CD14-positive monocyte (primary cell): Measurements from ENCODE around the gene MBNL2. TPM values are rescaled to one million over a fixed set of nuclear protein-coding genes. Genes with fewer than 3 reads are reported as not detected.
A peak's percentile ranks its signal among the peaks of the same experiment; 100 is the strongest.

Experiments
- DNase-seq, 3 donors: peaks; one replicate each; pipeline ENCODE4 v3.0.0-alpha.2; 2011 to 2022
- H2AFZ ChIP-seq: 2 replicates; pipeline ENCODE4 v1.6.0; 2012; ENCODE audit warnings: mild to moderate bottlenecking, low read depth, low read length, inconsistent platforms; ENCODE audit not compliant: insufficient read depth, poor library complexity, severe bottlenecking
- H3K27ac ChIP-seq, 2 donors: 1 replicate in 1 of 2; 2 replicates in 1 of 2; pipeline ENCODE4 v1.5.1; 2012 to 2013; ENCODE audit warnings: low read length in 2 of 2, control low read depth in 1 of 2, inconsistent platforms in 1 of 2, low read depth in 1 of 2, mild to moderate bottlenecking in 1 of 2
- H3K27me3 ChIP-seq, 2 donors: one replicate each; pipeline versions ENCODE4 v1.6.0 to v1.6.1; 2011 to 2013; ENCODE audit warnings: low read length in 2 of 2; ENCODE audit not compliant: control insufficient read depth in 2 of 2, insufficient read depth in 2 of 2
- H3K36me3 ChIP-seq, 2 donors: replicated peaks in 1 of 2; 1 replicate in 1 of 2; 2 replicates in 1 of 2; pipeline versions ENCODE4 v1.5.1 to v1.6.1; 2012 to 2013; ENCODE audit warnings: low read length in 2 of 2, control low read depth in 1 of 2, inconsistent platforms in 1 of 2, mild to moderate bottlenecking in 1 of 2; ENCODE audit not compliant: insufficient read depth in 2 of 2, control insufficient read depth in 1 of 2
- H3K4me1 ChIP-seq, 2 donors: 1 replicate in 1 of 2; 2 replicates in 1 of 2; pipeline versions ENCODE4 v1.5.1 to v1.6.1; 2012 to 2013; ENCODE audit warnings: low read length in 2 of 2, control low read depth in 1 of 2, inconsistent platforms in 1 of 2, mild to moderate bottlenecking in 1 of 2, moderate library complexity in 1 of 2; ENCODE audit not compliant: insufficient read depth in 2 of 2, control insufficient read depth in 1 of 2
- H3K4me2 ChIP-seq: replicated peaks from 2 replicates; pipeline ENCODE3; 2012; ENCODE audit warnings: low read length, moderate library complexity, mild to moderate bottlenecking; ENCODE audit not compliant: poor library complexity, severe bottlenecking; ENCODE audit errors: extremely low read depth
- H3K4me3 ChIP-seq, 3 experiments: fragments of 200-600 bp in 1 of 3; sonication (generic) in 1 of 3; replicated peaks in 1 of 3; 1 replicate in 2 of 3; 2 replicates in 1 of 3; pipeline ENCODE4 v1.5.1; 2011 to 2013; ENCODE audit warnings: low read length in 3 of 3, mild to moderate bottlenecking in 3 of 3, control low read depth in 2 of 3, low read depth in 2 of 3, inconsistent platforms in 1 of 3, moderate library complexity in 1 of 3
- H3K79me2 ChIP-seq: 2 replicates; pipeline ENCODE4 v1.6.0; 2012; ENCODE audit warnings: mild to moderate bottlenecking, control low read depth, inconsistent platforms, low read length, moderate library complexity; ENCODE audit not compliant: insufficient read depth
- H3K9ac ChIP-seq: 2 replicates; pipeline ENCODE4 v1.6.0; 2017; ENCODE audit warnings: low read length, mild to moderate bottlenecking; ENCODE audit not compliant: insufficient read depth, poor library complexity, severe bottlenecking
- H3K9me3 ChIP-seq, 2 donors: replicated peaks in 1 of 2; 1 replicate in 1 of 2; 2 replicates in 1 of 2; pipeline versions ENCODE4 v1.5.1 to v1.6.1; 2012 to 2013; ENCODE audit warnings: low read length in 2 of 2, control low read depth in 1 of 2; ENCODE audit not compliant: control insufficient read depth in 1 of 2, insufficient read depth in 1 of 2
- H4K20me1 ChIP-seq: 2 replicates; pipeline ENCODE4 v1.6.0; 2012; ENCODE audit warnings: mild to moderate bottlenecking, low read length, control low read depth, moderate library complexity; ENCODE audit not compliant: insufficient read depth
- H3K27ac Mint-ChIP-seq, 7 donors: one replicate each; pipeline ENCODE4 v1.8.0; 2020; ENCODE audit warnings: mild to moderate bottlenecking in 7 of 7, mixed read lengths in 7 of 7, moderate library complexity in 6 of 7, inconsistent platforms in 2 of 7
- H3K27me3 Mint-ChIP-seq, 3 donors: one replicate each; pipeline ENCODE4 v1.8.0; 2021 to 2022; ENCODE audit warnings: low read depth in 3 of 3, mild to moderate bottlenecking in 3 of 3, mixed read lengths in 3 of 3, moderate library complexity in 3 of 3, inconsistent platforms in 1 of 3
- H3K36me3 Mint-ChIP-seq, 2 donors: one replicate each; pipeline ENCODE4 v1.8.0; 2020; ENCODE audit warnings: mixed read lengths in 2 of 2, inconsistent platforms in 1 of 2, mild to moderate bottlenecking in 1 of 2
- H3K4me1 Mint-ChIP-seq: one replicate; pipeline ENCODE4 v1.8.0; 2020; ENCODE audit warnings: mild to moderate bottlenecking, mixed read lengths
- H3K4me3 Mint-ChIP-seq, 2 donors: one replicate each; pipeline ENCODE4 v1.8.0; 2020; ENCODE audit warnings: mild to moderate bottlenecking in 2 of 2, mixed read lengths in 2 of 2, moderate library complexity in 1 of 2
- H3K9me3 Mint-ChIP-seq, 7 donors: one replicate each; pipeline ENCODE4 v1.8.0; 2020 to 2022; ENCODE audit warnings: mixed read lengths in 7 of 7, mild to moderate bottlenecking in 6 of 7, moderate library complexity in 6 of 7, inconsistent platforms in 2 of 7
- WGBS: methylation state at CpG from one replicate; pipeline ENCODE4 v1.1.5; 2013; ENCODE audit warnings: missing lambda C conversion rate; ENCODE audit not compliant: insufficient coverage; 5-methylcytosine and 5-hydroxymethylcytosine counted together
- intact Hi-C, 2 donors: fragments of 100-400 bp; cut with micrococcal nuclease; formaldehyde crosslinking; loops; one replicate each; pipeline versions ENCODE4 v1.15.0 to v1.15.1; 2023
- polyA minus RNA-seq: library from RNA; depleted of rRNA, polyadenylated mRNA; stranded (reverse); fragments of >200 nt; gene quantifications from 2 replicates; pipeline ENCODE4 v1.2.3, GENCODE V29; 2012
- polyA plus RNA-seq, 3 donors: library from polyadenylated mRNA; depleted of rRNA in 1 of 3; unstranded in 2 of 3; stranded (reverse) in 1 of 3; fragments of 300-500 nt in 2 of 3; fragments of >200 nt in 1 of 3; fragmentation: Illumina TruSeq in 2 of 3; gene quantifications; 1 replicate in 2 of 3; 2 replicates in 1 of 3; pipeline ENCODE4 v1.2.3, GENCODE V29; 2012 to 2021
- total RNA-seq, 12 experiments: library from RNA in 1 of 12; stranded (reverse) in 1 of 12; fragments of 120-200 nt in 1 of 12; gene quantifications; one replicate each; pipeline ENCODE4 v1.2.4 and lab custom pipeline; 2013 to 2026; ENCODE audit warnings: mixed read lengths in 6 of 12, inconsistent platforms in 1 of 12
- TF ChIP-seq, protein P1 (sequence below): fragments of 200-600 bp; IDR thresholded peaks from one replicate; pipeline ENCODE4 v1.8.0; 2022; ENCODE audit warnings: antibody characterized with exemption, mild to moderate bottlenecking

Gene MBNL2
- 22.7 TPM for total RNA-seq (2013)
- 10 to 100 TPM in 2 of 3 donors, 1 to 10 TPM in 1; 8.5 to 15.5 (median 13.4) TPM for polyA plus RNA-seq
- 15.1 and 19.8 TPM in 2 replicates for polyA minus RNA-seq
- total RNA-seq (lab: John Stamatoyannopoulos, UW): 7.7 to 91.3 (median 59.0) reads per million in 11 experiments

GRCh38 chr13:97221989-97222700, at the start of gene MBNL2:
Gene MBNL2 (plus strand): TSS chr13:97222333. CDS start chr13:97276236, 53,903 bp downstream.
- no peaks in the 10 kb centered on the region for H3K9me3 ChIP-seq
- peak within 1 kb of the TSS; percentile 68 for H3K9ac ChIP-seq
- 7% methylated on average over 14 of the region's 15 CpGs for WGBS
- no peaks in the 10 kb centered on the region for H3K27me3 ChIP-seq
- H3K36me3 Mint-ChIP-seq: peaks cover 0 to 7% of the 10 kb centered on the region in 2 donors
- H3K79me2 ChIP-seq: peaks cover 46% of the 10 kb centered on the region
- peaks cover 45% of the 10 kb centered on the region for H3K4me1 Mint-ChIP-seq
- peak; percentile 81 to 91 (median 83) for DNase-seq
- intact Hi-C loops: loop anchor here (10.0 kb wide), 1 partner anchor 213 kb away; the partner anchor contains the start of gene RAP2A (in 2 of the 2)
- peak within 1 kb of the TSS; percentile 87 for H3K4me2 ChIP-seq
- H3K4me3 Mint-ChIP-seq: peak within 1 kb of the TSS; percentile 77 to 97
- peak within 1 kb of the TSS; percentile 91 to 97 (median 96) for H3K27ac Mint-ChIP-seq
- H3K4me3 ChIP-seq: peak within 1 kb of the TSS; percentile 81 to 97 (median 95)
- H3K36me3 ChIP-seq: no peaks in the 10 kb centered on the region
- H4K20me1 ChIP-seq: peaks cover 26% of the 10 kb centered on the region
- TF ChIP-seq, protein P1, sequence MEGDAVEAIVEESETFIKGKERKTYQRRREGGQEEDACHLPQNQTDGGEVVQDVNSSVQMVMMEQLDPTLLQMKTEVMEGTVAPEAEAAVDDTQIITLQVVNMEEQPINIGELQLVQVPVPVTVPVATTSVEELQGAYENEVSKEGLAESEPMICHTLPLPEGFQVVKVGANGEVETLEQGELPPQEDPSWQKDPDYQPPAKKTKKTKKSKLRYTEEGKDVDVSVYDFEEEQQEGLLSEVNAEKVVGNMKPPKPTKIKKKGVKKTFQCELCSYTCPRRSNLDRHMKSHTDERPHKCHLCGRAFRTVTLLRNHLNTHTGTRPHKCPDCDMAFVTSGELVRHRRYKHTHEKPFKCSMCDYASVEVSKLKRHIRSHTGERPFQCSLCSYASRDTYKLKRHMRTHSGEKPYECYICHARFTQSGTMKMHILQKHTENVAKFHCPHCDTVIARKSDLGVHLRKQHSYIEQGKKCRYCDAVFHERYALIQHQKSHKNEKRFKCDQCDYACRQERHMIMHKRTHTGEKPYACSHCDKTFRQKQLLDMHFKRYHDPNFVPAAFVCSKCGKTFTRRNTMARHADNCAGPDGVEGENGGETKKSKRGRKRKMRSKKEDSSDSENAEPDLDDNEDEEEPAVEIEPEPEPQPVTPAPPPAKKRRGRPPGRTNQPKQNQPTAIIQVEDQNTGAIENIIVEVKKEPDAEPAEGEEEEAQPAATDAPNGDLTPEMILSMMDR: no peak
- H3K27me3 Mint-ChIP-seq: peaks cover 4 to 7% (median 6%) of the 10 kb centered on the region in 3 donors
- peak within 1 kb of the TSS; percentile 65 to 88 for H3K27ac ChIP-seq
- H3K9me3 Mint-ChIP-seq: peaks cover 0 to 2% (median 0%) of the 10 kb centered on the region in 7 donors
- H2AFZ ChIP-seq: peak within 1 kb of the TSS; percentile 83
- H3K4me1 ChIP-seq: peaks cover 40 to 49% of the 10 kb centered on the region in 2 donors

DNA sequence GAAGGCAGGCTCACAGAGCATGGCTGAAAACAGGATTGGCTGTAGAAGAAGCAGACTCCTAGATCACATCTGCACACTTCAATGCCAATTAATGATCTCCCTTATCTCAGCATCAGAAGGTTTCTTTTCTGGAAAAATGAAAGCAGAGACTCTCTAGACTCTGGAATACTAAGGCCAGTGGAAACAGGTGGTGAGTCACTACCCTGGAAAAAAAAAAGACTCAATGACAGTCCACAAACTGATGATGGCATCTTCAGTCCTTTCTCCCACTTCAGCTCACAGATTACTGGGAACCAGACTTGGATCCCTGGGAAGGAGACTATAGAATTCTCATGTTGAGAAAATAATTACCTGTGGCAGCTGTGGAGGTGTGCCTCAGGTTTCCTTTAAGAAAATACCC, 47.5 kb upstream of the MBNL2 start:
- H3K9me3 Mint-ChIP-seq: peaks cover 5 to 19% (median 12%) of the 10 kb centered on the region in 7 donors
- H4K20me1 ChIP-seq: no peaks in the 10 kb centered on the region
- H3K79me2 ChIP-seq: no peaks in the 10 kb centered on the region
- no peak overlapping the region for H2AFZ ChIP-seq
- peaks cover 2 to 9% (median 4%) of the 10 kb centered on the region in 3 donors for H3K27me3 Mint-ChIP-seq
- no peak overlapping the region for H3K4me3 Mint-ChIP-seq
- H3K36me3 ChIP-seq: no peaks in the 10 kb centered on the region
- H3K4me3 ChIP-seq: no peak overlapping the region
- intact Hi-C loops: no loop called here
- H3K9me3 ChIP-seq: peaks cover 6 to 8% of the 10 kb centered on the region in 2 donors
- H3K27ac Mint-ChIP-seq: no peak overlapping the region
- no peak overlapping the region for H3K4me2 ChIP-seq
- TF ChIP-seq, protein P1: no peak
- H3K4me1 Mint-ChIP-seq: peaks cover 6% of the 10 kb centered on the region
- H3K27me3 ChIP-seq: peaks cover 0 to 3% of the 10 kb centered on the region in 2 donors
- H3K4me1 ChIP-seq: no peaks in the 10 kb centered on the region
- H3K27ac ChIP-seq: no peak overlapping the region
- no peak for DNase-seq
- H3K36me3 Mint-ChIP-seq: no peaks in the 10 kb centered on the region
- no peak overlapping the region for H3K9ac ChIP-seq
